Measurements from ENCODE around the gene CFAP410.

The CFAP410 gene

GRCh38 chr21:44279354-44280260 lies 59.6 kb downstream of the CFAP410 start:
- DNase-seq, result no peak
